SK-N-SH (cell line): Measurements from ENCODE around the gene EXD1. TPM values are rescaled to one million over a fixed set of nuclear protein-coding genes. Genes with fewer than 3 reads are reported as not detected.

Experiments
- CTCF ChIA-PET: fragments of 300-600, 350-600 bp; formaldehyde crosslinking; extraction: SDS; loops from one replicate; lab custom pipeline; 2021; lab: Yijun Ruan, JAX
- POLR2A ChIA-PET: fragments of 350-600 bp; sonication (Branson Sonifier 250); formaldehyde crosslinking; extraction: SDS; loops from one replicate; lab custom pipeline; 2020; ENCODE audit warnings: antibody characterized with exemption, inconsistent platforms; lab: Yijun Ruan, JAX
- DNase-seq: peaks from one replicate; pipeline ENCODE4 v3.0.0; 2012
- H2AFZ ChIP-seq: fragments of 200-600 bp; sonication (generic); 2 replicates; pipeline ENCODE4 v1.8.1; 2016; ENCODE audit warnings: antibody characterized with exemption, mild to moderate bottlenecking, low read depth
- H3F3A ChIP-seq: fragments of 200-600 bp; sonication (generic); replicated peaks from 2 replicates; pipeline ENCODE3; 2016; ENCODE audit warnings: antibody characterized with exemption, mild to moderate bottlenecking; ENCODE audit not compliant: insufficient read depth
- H3K27ac ChIP-seq, 2 experiments: fragments of 200-500 bp in 1 of 2; fragments of 200-600 bp in 1 of 2; sonication (Bioruptor generic) in 1 of 2; sonication (generic), shearing (Covaris generic) in 1 of 2; 2 replicates each; pipeline versions ENCODE4 v1.5.1 to v1.6.1; 2014 to 2016; ENCODE audit warnings: low read depth in 2 of 2, inconsistent platforms in 1 of 2, low read length in 1 of 2, mild to moderate bottlenecking in 1 of 2, mixed read lengths in 1 of 2
- H3K27me3 ChIP-seq: fragments of 200-600 bp; sonication (generic), shearing (Covaris generic); 2 replicates; pipeline ENCODE4 v1.6.1; 2016; ENCODE audit warnings: mixed run types; ENCODE audit not compliant: insufficient read depth
- H3K36me3 ChIP-seq, 2 experiments: fragments of 200-500 bp in 1 of 2; fragments of 200-600 bp in 1 of 2; sonication (Bioruptor generic) in 1 of 2; sonication (generic) in 1 of 2; replicated peaks in 1 of 2; 2 replicates each; pipeline versions ENCODE3 to v1.5.1; 2014 to 2016; ENCODE audit warnings: low read length in 1 of 2, mild to moderate bottlenecking in 1 of 2; ENCODE audit not compliant: insufficient read depth in 2 of 2, control insufficient read depth in 1 of 2
- H3K4me1 ChIP-seq, 2 experiments: fragments of 200-500 bp in 1 of 2; fragments of 200-600 bp in 1 of 2; sonication (Bioruptor generic) in 1 of 2; sonication (generic), shearing (Covaris generic) in 1 of 2; 2 replicates each; pipeline versions ENCODE4 v1.5.1 to v1.6.1; 2014 to 2016; ENCODE audit warnings: low read depth in 1 of 2, low read length in 1 of 2, mixed run types in 1 of 2; ENCODE audit not compliant: insufficient read depth in 2 of 2, control insufficient read depth in 1 of 2
- H3K4me2 ChIP-seq: fragments of 200-600 bp; sonication (generic), shearing (Covaris generic); 2 replicates; pipeline ENCODE4 v1.6.1; 2017; ENCODE audit warnings: mixed run types
- H3K4me3 ChIP-seq, 2 experiments: fragments of 200-500 bp in 1 of 2; fragments of 200-600 bp in 1 of 2; sonication (Bioruptor generic) in 1 of 2; sonication (generic), shearing (Covaris generic) in 1 of 2; 2 replicates each; pipeline versions ENCODE4 v1.5.1 to v1.8.1; 2014 to 2016; ENCODE audit warnings: low read depth in 2 of 2, inconsistent platforms in 1 of 2, low read length in 1 of 2, mild to moderate bottlenecking in 1 of 2, mixed read lengths in 1 of 2, moderate library complexity in 1 of 2
- H3K79me2 ChIP-seq: fragments of 200-600 bp; sonication (generic); 2 replicates; pipeline ENCODE4 v1.8.1; 2017; ENCODE audit warnings: mild to moderate bottlenecking; ENCODE audit not compliant: insufficient read depth
- H3K9ac ChIP-seq: fragments of 200-600 bp; sonication (generic); 2 replicates; pipeline ENCODE4 v1.6.1; 2017; ENCODE audit warnings: mixed run types
- H3K9me2 ChIP-seq: fragments of 200-600 bp; sonication (generic); 2 replicates; pipeline ENCODE4 v1.6.1; 2017; ENCODE audit warnings: mixed run types
- H3K9me3 ChIP-seq: fragments of 200-600 bp; sonication (generic); 2 replicates; pipeline ENCODE4 v1.6.1; 2017; ENCODE audit warnings: mixed run types, mild to moderate bottlenecking, moderate library complexity
- H4K20me1 ChIP-seq: fragments of 200-600 bp; sonication (generic); 2 replicates; pipeline ENCODE4 v1.6.1; 2017; ENCODE audit warnings: mild to moderate bottlenecking, mixed run types; ENCODE audit not compliant: insufficient read depth
- ELF1 ChIP-seq: IDR thresholded peaks from 2 replicates; pipeline ENCODE4 v1.4.0; 2012
- FOSL2 ChIP-seq: IDR thresholded peaks from 2 replicates; pipeline ENCODE4 v1.4.0; 2012; ENCODE audit warnings: low read depth, mild to moderate bottlenecking, moderate library complexity, borderline replicate concordance
- GABPA ChIP-seq: IDR thresholded peaks from 2 replicates; pipeline ENCODE4 v1.4.0; 2012; ENCODE audit warnings: low read depth, mild to moderate bottlenecking
- GATA2 ChIP-seq: sonication (generic); formaldehyde crosslinking; IDR thresholded peaks from 2 replicates; pipeline ENCODE4 v1.5.0; 2020; ENCODE audit warnings: mild to moderate bottlenecking, missing genetic modification reagents
- JUND ChIP-seq: IDR thresholded peaks from 2 replicates; pipeline ENCODE4 v1.4.0; 2012
- MEF2A ChIP-seq: IDR thresholded peaks from 2 replicates; pipeline ENCODE4 v1.4.0; 2012; ENCODE audit warnings: low read depth, borderline replicate concordance
- MXI1 ChIP-seq: IDR thresholded peaks from 2 replicates; pipeline ENCODE4 v1.6.1; 2012; ENCODE audit warnings: mild to moderate bottlenecking, low read depth, low read length, improper control_type of control experiment
- NFIC ChIP-seq: IDR thresholded peaks from 2 replicates; pipeline ENCODE4 v1.4.0; 2012; ENCODE audit warnings: borderline replicate concordance
- NRF1 ChIP-seq: IDR thresholded peaks from 2 replicates; pipeline ENCODE4 v1.6.1; 2012; ENCODE audit warnings: low read depth, mild to moderate bottlenecking, low read length
- PBX3 ChIP-seq: IDR thresholded peaks from 2 replicates; pipeline ENCODE4; 2012
- POLR2AphosphoS5 ChIP-seq: IDR thresholded peaks from 2 replicates; pipeline ENCODE4 v1.6.1; 2012; ENCODE audit warnings: low read depth, low read length
- RXRA ChIP-seq: IDR thresholded peaks from 2 replicates; pipeline ENCODE4 v1.4.0; 2012; ENCODE audit warnings: low read depth, mild to moderate bottlenecking, borderline replicate concordance
- SIN3A ChIP-seq: IDR thresholded peaks from 2 replicates; pipeline ENCODE4 v1.6.1; 2012; ENCODE audit warnings: low read depth, mild to moderate bottlenecking, low read length, moderate library complexity, borderline replicate concordance
- SMC3 ChIP-seq: IDR thresholded peaks from 2 replicates; pipeline ENCODE4 v1.6.1; 2012; ENCODE audit warnings: low read depth, low read length, improper control_type of control experiment
- TAF1 ChIP-seq: IDR thresholded peaks from 2 replicates; pipeline ENCODE4 v1.6.1; 2012; ENCODE audit warnings: low read depth, mild to moderate bottlenecking, low read length, moderate library complexity, borderline replicate concordance
- TCF12 ChIP-seq: IDR thresholded peaks from 2 replicates; pipeline ENCODE4 v1.4.0; 2012
- TEAD4 ChIP-seq: IDR thresholded peaks from 2 replicates; pipeline ENCODE4 v1.4.0; 2012; ENCODE audit warnings: mild to moderate bottlenecking, borderline replicate concordance; ENCODE audit not compliant: insufficient read depth
- USF1 ChIP-seq: IDR thresholded peaks from 2 replicates; pipeline ENCODE4 v1.4.0; 2012; ENCODE audit warnings: low read depth, borderline replicate concordance
- YY1 ChIP-seq: IDR thresholded peaks from 2 replicates; pipeline ENCODE4 v1.4.0; 2012; ENCODE audit warnings: low read depth, mild to moderate bottlenecking
- WGBS: methylation state at CpG from one replicate; pipeline ENCODE4 v1.1.6; 2017; ENCODE audit warnings: low lambda C conversion rate; 5-methylcytosine and 5-hydroxymethylcytosine counted together
- polyA plus RNA-seq, 3 experiments: library from polyadenylated mRNA; depleted of rRNA; stranded (reverse); fragments of >200 nt; gene quantifications; 2 replicates each; pipeline ENCODE4 v1.2.3, GENCODE V29; 2012

Gene EXD1
- polyA plus RNA-seq, 1 of the 3 experiments (the other 2 are of a cell fraction) = 0.07 TPM

GRCh38 chr15:41199470-41199869 lies 31.1 kb downstream of the EXD1 start:
- ChIA-PET POLR2A (no interaction called here), CTCF (interaction anchor here (1.2 to 1.7 kb wide), 3 partner anchors 14 to 31 kb away, joined by 3 to 7 read pairs (median 5); partner anchors contain the start of genes CHP1 and EXD1)
- TF ChIP-seq NRF1 = no peak
- no peak for TF ChIP-seq ELF1
- no peak for TF ChIP-seq POLR2AphosphoS5
- no peak for TF ChIP-seq TAF1
- no peak for TF ChIP-seq SIN3A
- no peak for TF ChIP-seq TCF12
- TF ChIP-seq GATA2 (CRISPR knock-in tag) = no peak
- no peak for TF ChIP-seq FOSL2
- Histone ChIP-seq H3K79me2 (no peaks in the 10 kb centered on the region), H3K4me3 (no peak overlapping the region), H3K27ac (no peak overlapping the region), H3K4me1 (no peaks in the 10 kb centered on the region), H3K9ac (no peak overlapping the region), H4K20me1 (no peaks in the 10 kb centered on the region), H2AFZ (no peak overlapping the region), H3F3A (no peaks in the 10 kb centered on the region), H3K9me3 (no peaks in the 10 kb centered on the region), H3K4me2 (no peak overlapping the region), H3K36me3 (no peaks in the 10 kb centered on the region), H3K27me3 (no peaks in the 10 kb centered on the region), H3K9me2 (no peaks in the 10 kb centered on the region)
- DNase-seq = no peak

- no peaks in the 10 kb centered on the region for H3K27me3 ChIP-seq
- H3K4me2 ChIP-seq = no peak overlapping the region
- H3K27ac ChIP-seq = no peak overlapping the region
- H4K20me1 ChIP-seq = no peaks in the 10 kb centered on the region
- ChIA-PET CTCF (interaction anchor here (0.8 to 1.6 kb wide), 3 partner anchors 8 to 288 kb away, joined by 3 to 7 read pairs (median 3); no protein-coding TSS in a partner anchor), POLR2A (no interaction called here)
- no peaks in the 10 kb centered on the region for H3K79me2 ChIP-seq
- 86% methylated on average over 1 of the region's 1 CpG for WGBS
- H3K36me3 ChIP-seq = no peaks in the 10 kb centered on the region
- no peak for DNase-seq
- H3K4me1 ChIP-seq = no peaks in the 10 kb centered on the region
- H3K4me3 ChIP-seq = no peak overlapping the region
- no peaks in the 10 kb centered on the region for H3K9me3 ChIP-seq
- no peak for TF ChIP-seq SMC3
- no peak for TF ChIP-seq SIN3A
- TF ChIP-seq NFIC = no peak
- TF ChIP-seq RXRA = no peak
- TF ChIP-seq ELF1 = no peak
- TF ChIP-seq TEAD4 = no peak
- TF ChIP-seq YY1 = no peak
- TF ChIP-seq JUND = no peak
- TF ChIP-seq MXI1 = no peak
- TF ChIP-seq MEF2A = no peak
- TF ChIP-seq USF1 = no peak
- no peak for TF ChIP-seq PBX3
- no peak for TF ChIP-seq POLR2AphosphoS5
- no peak for TF ChIP-seq GABPA
- no peaks in the 10 kb centered on the region for H3F3A ChIP-seq
- no peak overlapping the region for H2AFZ ChIP-seq
- H3K9me2 ChIP-seq = no peaks in the 10 kb centered on the region
- H3K9ac ChIP-seq = no peak overlapping the region
Observed at GRCh38 chr15:41194444-41194843, 36.1 kb downstream of the EXD1 start.
